Measurements from ENCODE around the gene ADGRA3.

ADGRA3 gene

GRCh38 chr4:22504922-22505321, 10.9 kb downstream of the ADGRA3 start:
- no peak for ATAC-seq

- no peak for ATAC-seq
Measured at GRCh38 chr4:22504447-22504846, 11.4 kb downstream of the ADGRA3 start.

- ATAC-seq, result no peak
Measured at GRCh38 chr4:22502895-22503814, 12.7 kb downstream of the ADGRA3 start.

- ATAC-seq, result no peak
Measured at GRCh38 chr4:22501715-22502095, 14.2 kb downstream of the ADGRA3 start.

- ATAC-seq, result peak in 1 of 2 donors; percentile 69
Measured at GRCh38 chr4:22500831-22501714, 14.8 kb downstream of the ADGRA3 start.

- ATAC-seq, result no peak
Measured at GRCh38 chr4:22500128-22500611, 15.7 kb downstream of the ADGRA3 start.

- ATAC-seq, result no peak
Measured at GRCh38 chr4:22498866-22499265, 17.0 kb downstream of the ADGRA3 start.

GRCh38 chr4:22496165-22496813, 19.6 kb downstream of the ADGRA3 start:
- ATAC-seq, result no peak

- ATAC-seq, result no peak
Measured at GRCh38 chr4:22493523-22493922, 22.3 kb downstream of the ADGRA3 start.

- no peak for ATAC-seq
Measured at GRCh38 chr4:22492987-22493386, 22.9 kb downstream of the ADGRA3 start.

GRCh38 chr4:22491939-22492338, 23.9 kb downstream of the ADGRA3 start:
- ATAC-seq, result no peak

- ATAC-seq, result no peak
Measured at GRCh38 chr4:22490718-22491315, 25.0 kb downstream of the ADGRA3 start.

- ATAC-seq, result no peak
Measured at GRCh38 chr4:22488106-22488505, 27.8 kb downstream of the ADGRA3 start.

- ATAC-seq, result no peak
Measured at GRCh38 chr4:22487328-22487727, 28.5 kb downstream of the ADGRA3 start.

GRCh38 chr4:22486276-22486675, 29.6 kb downstream of the ADGRA3 start:
- no peak for ATAC-seq

GRCh38 chr4:22485737-22486136, 30.1 kb downstream of the ADGRA3 start:
- no peak for ATAC-seq

GRCh38 chr4:22483551-22483981, 32.3 kb downstream of the ADGRA3 start:
- no peak for ATAC-seq

- ATAC-seq, result no peak
Measured at GRCh38 chr4:22482250-22483127, 33.4 kb downstream of the ADGRA3 start.

- no peak for ATAC-seq
Measured at GRCh38 chr4:22480675-22481327, 35.1 kb downstream of the ADGRA3 start.

GRCh38 chr4:22478426-22478825, 37.4 kb downstream of the ADGRA3 start:
- no peak for ATAC-seq

- no peak for ATAC-seq
Measured at GRCh38 chr4:22477813-22478182, 38.1 kb downstream of the ADGRA3 start.

All from activated CD4-positive, CD25-positive, alpha-beta regulatory T cell treated with anti-CD3 and anti-CD28 coated beads, Interleukin-2, amount 50 U/mL, for 24 hours (primary cell).